Aorta (tissue), 5 donors: ENCODE measurements around the gene CFAP61. TPM values are rescaled to one million over a fixed set of nuclear protein-coding genes. Genes with fewer than 3 reads are reported as not detected.
"Not testable (repeated sequence)": the region's sequence is repeated elsewhere in the genome, so short reads cannot be mapped to it uniquely, and the experiment has no call there.

Experiments
- ATAC-seq: fragments of 200-7000 bp; cut with Tn5 transposase; one replicate; pipeline ENCODE4 v1.9.1; 2022; ENCODE audit warnings: moderate library complexity; ENCODE audit not compliant: low FRiP score
- DNase-seq, 2 donors: peaks; one replicate each; pipeline ENCODE4 v3.0.0-alpha.2; 2020
- H3K27ac ChIP-seq, 2 donors: one replicate each; pipeline ENCODE4 v1.5.1; 2013; ENCODE audit warnings: low read length in 2 of 2, mild to moderate bottlenecking in 2 of 2, moderate library complexity in 2 of 2, control low read depth in 1 of 2, inconsistent platforms in 1 of 2, low read depth in 1 of 2
- H3K27me3 ChIP-seq, 2 donors: one replicate each; pipeline ENCODE4 v1.6.1; 2013; ENCODE audit warnings: control low read depth in 1 of 2, low read length in 1 of 2, mild to moderate bottlenecking in 1 of 2, moderate library complexity in 1 of 2; ENCODE audit not compliant: insufficient read depth in 2 of 2, control insufficient read depth in 1 of 2
- H3K36me3 ChIP-seq, 2 donors: one replicate each; pipeline ENCODE4 v1.6.1; 2013; ENCODE audit warnings: control low read depth in 1 of 2, low read length in 1 of 2, mild to moderate bottlenecking in 1 of 2; ENCODE audit not compliant: insufficient read depth in 2 of 2, control insufficient read depth in 1 of 2
- H3K4me1 ChIP-seq, 2 donors: one replicate each; pipeline ENCODE4 v1.6.1; 2013; ENCODE audit warnings: low read length in 2 of 2, control low read depth in 1 of 2, mild to moderate bottlenecking in 1 of 2, moderate library complexity in 1 of 2; ENCODE audit not compliant: insufficient read depth in 2 of 2, control insufficient read depth in 1 of 2
- H3K4me3 ChIP-seq, 2 donors: one replicate each; pipeline ENCODE4 v1.5.1; 2013; ENCODE audit warnings: low read length in 2 of 2, control low read depth in 1 of 2, mild to moderate bottlenecking in 1 of 2
- H3K9me3 ChIP-seq: one replicate; pipeline ENCODE4 v1.6.1; 2013; ENCODE audit warnings: mild to moderate bottlenecking, low read length; ENCODE audit not compliant: control insufficient read depth
- WGBS, 2 donors: extraction: QIAGEN DNeasy Blood & Tissue Kit; methylation state at CpG; one replicate each; pipeline ENCODE4 v1.1.7; 2013; 5-methylcytosine and 5-hydroxymethylcytosine counted together
- intact Hi-C, 2 donors: fragments of 100-400 bp; cut with DNase I; formaldehyde crosslinking; loops; one replicate each; pipeline versions ENCODE4 v1.14.2 to v1.15.0; 2022
- polyA plus RNA-seq, 2 donors: library from polyadenylated mRNA; stranded (reverse); fragments of 200-250 nt; gene quantifications; one replicate each; pipeline ENCODE4 v1.2.3, GENCODE V29; 2013
- total RNA-seq, 2 donors: library from RNA; stranded (reverse); fragmentation: NEBNext Ultra II Directional; extraction: Animal tissue kit (Norgen Biotek cat#: 25700); gene quantifications; one replicate each; pipeline ENCODE4 v1.2.1, GENCODE V29; 2021
- donor health status: healthy with polysubstance abuse.
- donor health status: Bipolar disorder and iron deficiency.
- donor health status: DM: no; HTN: no; CAD: no.
- donor health status: DM: no; HTN: no; CAD: no.
- donor health status: DM: yes; HTN: yes; CAD: no.

The CFAP61 gene
- total and polyA plus RNA-seq, 4 donors, result 0.18 to 2.0 (median 0.91) TPM; not detected in 1

DNA sequence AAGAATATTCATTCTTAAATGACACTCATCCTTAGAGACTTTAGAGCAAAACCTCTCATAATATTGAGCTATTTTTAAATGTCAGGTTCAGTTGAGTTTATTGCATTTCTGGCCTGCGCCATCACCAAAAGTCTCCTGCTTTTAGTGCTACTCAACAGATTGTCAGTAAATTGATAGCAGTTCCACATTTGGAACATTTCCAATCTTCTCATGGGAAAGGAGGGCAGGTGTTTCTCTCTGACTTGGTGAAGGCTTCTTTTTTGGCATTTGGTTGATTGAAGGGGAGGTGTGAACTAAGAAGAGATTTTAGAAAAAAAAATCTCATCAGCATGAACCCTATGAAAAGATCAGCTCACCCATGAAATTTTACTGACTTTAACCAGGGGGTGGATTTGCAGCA lies 189.6 kb downstream of the CFAP61 start:
- H3K27me3 ChIP-seq, result no peaks in the 10 kb centered on the region
- WGBS, 2 donors, result 67 to 71% methylated on average over 1 of the region's 1 CpG
- intact Hi-C loops, result no loop called here
- peaks cover 4% of the 10 kb centered on the region for H3K9me3 ChIP-seq
- H3K4me1 ChIP-seq, result no peaks in the 10 kb centered on the region
- H3K27ac ChIP-seq, result no peak overlapping the region
- DNase-seq (no peak), ATAC-seq (no peak)
- no peak overlapping the region for H3K4me3 ChIP-seq
- no peaks in the 10 kb centered on the region for H3K36me3 ChIP-seq

DNA sequence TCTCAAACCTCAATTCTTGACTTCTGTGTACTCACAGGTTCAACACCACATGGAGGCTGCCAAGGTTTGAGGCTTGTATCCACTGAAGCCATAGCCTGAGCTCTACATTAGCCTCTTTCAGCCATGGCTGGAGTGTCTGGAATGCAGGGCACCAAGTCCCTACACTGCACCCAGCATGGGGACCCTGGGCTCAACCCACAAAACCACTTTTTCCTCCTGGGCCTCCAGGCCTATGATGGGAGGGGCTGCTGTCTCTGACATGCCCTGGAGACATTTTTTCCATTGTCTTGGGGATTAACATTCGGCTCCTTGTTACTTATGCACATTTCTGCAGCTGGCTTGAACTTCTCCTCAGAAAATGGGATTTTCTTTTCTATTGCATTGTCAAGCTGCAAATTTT lies 192.1 kb downstream of the CFAP61 start:
- intact Hi-C loops, H3K27me3 ChIP-seq, H3K4me3 ChIP-seq, H3K36me3 ChIP-seq, DNase-seq, H3K4me1 ChIP-seq, ATAC-seq, H3K27ac ChIP-seq, H3K9me3 ChIP-seq: not testable (repeated sequence)
- WGBS, 2 donors, result 84% methylated on average over 1 of the region's 1 CpG

DNA sequence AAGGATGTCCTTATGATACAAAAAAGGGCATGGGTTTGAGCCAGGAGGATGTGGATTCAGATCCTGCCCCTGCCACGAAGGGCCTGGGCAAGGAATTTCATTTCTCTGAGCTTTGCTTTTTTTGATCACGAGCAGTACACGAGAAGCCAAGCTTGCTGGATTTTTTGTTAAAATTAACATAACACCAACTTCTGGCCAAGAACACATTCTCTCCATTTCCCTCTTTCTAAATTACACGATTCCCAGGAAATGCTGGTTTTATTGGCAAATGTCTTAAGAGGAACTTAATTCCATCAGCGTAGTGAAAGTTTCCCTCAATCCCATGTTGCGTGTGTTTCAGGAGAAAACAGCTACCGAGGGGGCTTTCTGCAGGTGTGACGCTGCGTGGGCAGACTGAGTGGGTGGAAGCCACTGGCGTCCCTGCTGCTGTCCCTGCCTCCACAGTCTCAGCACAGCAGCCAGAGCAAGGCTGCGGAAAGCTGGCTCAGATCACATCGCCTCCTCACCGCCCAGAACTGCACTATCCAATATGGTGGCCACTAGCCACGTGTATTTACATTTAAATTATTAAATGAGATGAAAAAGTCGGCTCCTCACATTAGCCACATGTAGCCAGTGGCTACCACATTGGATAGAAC lies 194.8 kb downstream of the CFAP61 start:
- no peak overlapping the region for H3K27ac ChIP-seq
- H3K27me3 ChIP-seq, result no peaks in the 10 kb centered on the region
- ATAC-seq (no peak), DNase-seq (no peak)
- no peak overlapping the region for H3K4me3 ChIP-seq
- H3K4me1 ChIP-seq, result no peaks in the 10 kb centered on the region
- no peaks in the 10 kb centered on the region for H3K36me3 ChIP-seq
- WGBS, 2 donors, result 50 to 55% methylated on average over 15 of the region's 15 CpGs
- intact Hi-C loops, result no loop called here
- peaks cover 4% of the 10 kb centered on the region for H3K9me3 ChIP-seq

DNA sequence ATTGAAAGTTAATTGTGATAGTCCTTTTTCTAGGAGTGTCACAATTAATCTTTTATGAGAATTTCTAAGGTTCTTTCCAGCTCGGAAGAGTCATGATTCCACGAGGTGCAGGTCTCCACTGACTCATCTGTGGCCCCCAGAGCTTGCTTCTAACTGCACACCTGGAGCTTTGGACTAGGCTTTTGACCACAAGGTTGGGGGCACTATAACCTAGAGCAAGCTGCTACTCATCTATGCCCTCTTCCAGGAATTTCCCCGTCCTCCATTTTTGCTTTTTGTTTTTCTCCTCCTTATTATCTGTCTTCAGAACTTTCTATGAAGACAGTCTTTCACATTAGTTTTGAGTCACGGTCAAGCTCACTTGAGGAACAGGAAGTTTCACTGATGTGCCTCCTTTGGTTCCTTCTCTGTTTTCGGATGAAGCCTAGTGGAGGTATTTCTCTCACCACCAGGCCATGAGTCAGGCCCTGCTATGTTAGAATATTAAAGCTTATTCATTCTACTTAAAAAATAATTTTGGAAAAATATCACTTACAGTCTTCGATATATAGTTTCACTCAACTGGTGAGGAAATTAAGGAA lies 196.4 kb downstream of the CFAP61 start:
- no peaks in the 10 kb centered on the region for H3K4me1 ChIP-seq
- no peaks in the 10 kb centered on the region for H3K36me3 ChIP-seq
- WGBS, 2 donors, result 84 to 85% methylated on average over 6 of the region's 6 CpGs
- DNase-seq (no peak), ATAC-seq (no peak)
- no peak overlapping the region for H3K4me3 ChIP-seq
- peaks cover 4% of the 10 kb centered on the region for H3K9me3 ChIP-seq
- intact Hi-C loops, result no loop called here
- no peaks in the 10 kb centered on the region for H3K27me3 ChIP-seq
- H3K27ac ChIP-seq, result no peak overlapping the region

DNA sequence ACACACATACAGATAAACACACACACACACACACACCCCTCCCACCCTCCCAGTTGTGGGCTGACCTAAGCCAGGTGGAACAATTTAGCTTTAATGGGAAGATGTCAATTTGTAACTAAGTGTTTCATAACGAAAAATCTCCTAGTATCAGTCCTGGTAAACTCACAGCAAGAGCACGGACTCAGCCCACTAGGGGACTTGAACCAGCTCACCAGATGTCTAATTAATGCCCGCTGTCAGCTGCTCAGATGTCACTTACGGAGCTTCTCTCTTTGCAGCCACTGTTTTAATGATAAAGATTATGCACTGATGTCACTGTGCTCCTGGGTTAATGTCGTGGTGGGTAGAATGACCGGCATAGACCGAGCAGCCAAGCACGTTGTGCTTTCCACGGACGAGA lies 199.0 kb downstream of the CFAP61 start:
- H3K36me3 ChIP-seq, result no peaks in the 10 kb centered on the region
- ATAC-seq (no peak), DNase-seq (no peak)
- H3K27ac ChIP-seq, result no peak overlapping the region
- no peak overlapping the region for H3K4me3 ChIP-seq
- WGBS, 2 donors, result 75 to 77% methylated on average over 10 of the region's 10 CpGs
- intact Hi-C loops, result loop anchor here in 1 of 2 donors (10.0 kb wide), 1 partner anchor 63 kb away; no protein-coding TSS in a partner anchor
- H3K27me3 ChIP-seq, result no peaks in the 10 kb centered on the region
- no peaks in the 10 kb centered on the region for H3K4me1 ChIP-seq
- peaks cover 1% of the 10 kb centered on the region for H3K9me3 ChIP-seq

DNA sequence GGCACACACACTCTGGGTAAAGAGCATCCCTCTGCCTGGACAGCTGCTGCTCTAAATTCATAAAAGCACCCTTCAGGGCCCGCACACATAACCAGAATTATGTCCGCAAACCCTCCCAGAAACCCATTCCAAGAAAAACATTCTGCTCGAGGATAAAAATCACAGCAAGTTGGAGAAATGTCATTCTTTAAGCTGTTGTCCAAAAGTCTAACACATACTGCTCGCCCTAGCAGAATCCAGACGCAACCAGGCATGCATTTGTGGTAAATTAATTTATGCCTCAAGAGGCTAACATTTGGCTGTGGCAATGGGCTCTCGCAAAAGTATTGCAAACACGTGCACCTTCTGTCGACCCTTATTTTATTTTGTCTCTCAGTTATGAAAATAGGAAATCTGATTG lies 199.5 kb downstream of the CFAP61 start:
- H3K4me3 ChIP-seq, result no peak overlapping the region
- no peak for ATAC-seq
- 1 to 10% methylated on average over 8 of the region's 8 CpGs for WGBS, 2 donors
- intact Hi-C loops, result loop anchor here in 1 of 2 donors (10.0 kb wide), 1 partner anchor 63 kb away; no protein-coding TSS in a partner anchor
- H3K27ac ChIP-seq, result no peak overlapping the region
- H3K4me1 ChIP-seq, result no peaks in the 10 kb centered on the region
- no peaks in the 10 kb centered on the region for H3K27me3 ChIP-seq
- DNase-seq, result no peak
- H3K36me3 ChIP-seq, result no peaks in the 10 kb centered on the region
- peaks cover 1% of the 10 kb centered on the region for H3K9me3 ChIP-seq

DNA sequence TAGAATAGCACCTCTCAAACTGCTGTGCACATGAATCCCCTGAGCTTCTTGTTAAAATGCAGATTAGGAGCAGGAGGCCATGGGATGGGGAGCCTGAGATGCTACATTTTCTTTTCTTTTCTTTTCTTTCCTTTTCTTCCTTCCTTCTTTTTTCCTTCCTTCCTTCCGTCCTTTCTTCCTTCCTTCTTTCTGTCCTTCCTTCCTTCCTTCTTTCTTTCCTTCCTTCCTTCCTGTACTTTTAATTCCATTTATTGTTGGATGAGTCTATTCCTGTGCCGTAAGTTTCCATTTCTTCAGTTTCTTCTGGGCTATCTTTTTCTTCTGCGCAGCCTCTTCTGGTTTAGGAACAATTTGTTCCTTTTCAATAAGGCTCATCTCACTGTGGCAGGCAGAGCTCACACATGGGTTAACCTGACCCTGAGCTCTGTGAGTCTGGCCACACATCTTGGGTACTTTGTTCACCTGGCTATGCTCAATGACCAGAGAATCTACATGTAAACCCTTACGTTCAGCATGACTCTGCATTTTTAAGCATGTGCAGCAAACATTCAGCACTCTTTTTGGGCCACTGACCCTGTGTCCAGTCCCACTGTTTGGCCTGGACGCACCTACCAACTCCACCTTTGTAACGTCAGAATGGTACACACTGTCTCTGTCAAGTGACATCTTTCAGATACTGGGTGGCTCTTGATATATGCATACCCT lies 200.9 kb downstream of the CFAP61 start:
- DNase-seq, result no peak
- ATAC-seq, result no peak
- no peak overlapping the region for H3K4me3 ChIP-seq
- no peaks in the 10 kb centered on the region for H3K36me3 ChIP-seq
- 75 to 83% methylated on average over 6 of the region's 6 CpGs for WGBS, 2 donors
- H3K4me1 ChIP-seq, result no peaks in the 10 kb centered on the region
- peaks cover 1% of the 10 kb centered on the region for H3K9me3 ChIP-seq
- H3K27me3 ChIP-seq, result no peaks in the 10 kb centered on the region
- intact Hi-C loops, result loop anchor here in 1 of 2 donors (10.0 kb wide), 1 partner anchor 62 kb away; no protein-coding TSS in a partner anchor
- no peak overlapping the region for H3K27ac ChIP-seq

DNA sequence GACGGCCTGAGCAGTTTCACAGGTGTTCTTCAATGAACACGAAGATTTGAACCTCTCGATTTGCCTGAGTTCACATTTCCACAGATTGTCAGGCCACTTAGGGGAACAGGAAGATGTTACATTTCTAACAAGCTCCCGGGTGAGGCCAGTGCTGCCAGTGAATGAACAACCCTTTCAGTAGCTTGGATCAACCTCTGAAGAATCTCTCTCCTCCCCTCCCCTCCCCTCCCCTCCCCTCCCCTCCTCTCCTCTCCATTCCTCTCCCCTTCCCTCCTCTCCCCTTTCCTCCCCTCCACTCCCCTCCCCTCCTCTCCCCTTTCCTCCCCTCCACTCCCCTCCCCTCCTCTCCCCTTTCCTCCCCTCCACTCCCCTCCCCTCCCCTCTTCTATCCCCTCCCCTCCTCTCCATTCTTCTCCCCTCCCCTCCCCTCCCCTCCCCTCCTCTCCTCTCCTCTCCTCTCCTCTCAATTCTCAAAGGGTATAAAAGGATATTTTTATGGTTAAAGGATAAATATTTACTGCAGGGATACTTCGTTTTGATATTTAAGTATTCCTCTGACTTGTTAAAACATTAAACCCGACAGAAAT lies 201.5 kb downstream of the CFAP61 start:
- 53 to 60% methylated on average over 6 of the region's 6 CpGs for WGBS, 2 donors
- Histone ChIP-seq H3K9me3 (peaks cover 1% of the 10 kb centered on the region), H3K27ac (no peak overlapping the region), H3K4me1 (no peaks in the 10 kb centered on the region), H3K36me3 (no peaks in the 10 kb centered on the region), H3K4me3 (no peak overlapping the region), H3K27me3 (no peaks in the 10 kb centered on the region)
- DNase-seq (no peak), ATAC-seq (no peak)
- intact Hi-C loops, result loop anchor here in 1 of 2 donors (10.0 kb wide), 1 partner anchor 61 kb away; no protein-coding TSS in a partner anchor
